ENCODE results near the gene GPI.

DNA sequence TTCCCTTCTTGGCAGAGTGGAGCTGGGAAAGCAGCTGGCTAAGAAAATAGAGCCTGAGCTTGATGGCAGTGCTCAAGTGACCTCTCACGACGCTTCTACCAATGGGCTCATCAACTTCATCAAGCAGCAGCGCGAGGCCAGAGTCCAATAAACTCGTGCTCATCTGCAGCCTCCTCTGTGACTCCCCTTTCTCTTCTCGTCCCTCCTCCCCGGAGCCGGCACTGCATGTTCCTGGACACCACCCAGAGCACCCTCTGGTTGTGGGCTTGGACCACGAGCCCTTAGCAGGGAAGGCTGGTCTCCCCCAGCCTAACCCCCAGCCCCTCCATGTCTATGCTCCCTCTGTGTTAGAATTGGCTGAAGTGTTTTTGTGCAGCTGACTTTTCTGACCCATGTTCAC lies 34.9 kb downstream of the GPI start:
- TF ChIP-seq, protein P1, sequence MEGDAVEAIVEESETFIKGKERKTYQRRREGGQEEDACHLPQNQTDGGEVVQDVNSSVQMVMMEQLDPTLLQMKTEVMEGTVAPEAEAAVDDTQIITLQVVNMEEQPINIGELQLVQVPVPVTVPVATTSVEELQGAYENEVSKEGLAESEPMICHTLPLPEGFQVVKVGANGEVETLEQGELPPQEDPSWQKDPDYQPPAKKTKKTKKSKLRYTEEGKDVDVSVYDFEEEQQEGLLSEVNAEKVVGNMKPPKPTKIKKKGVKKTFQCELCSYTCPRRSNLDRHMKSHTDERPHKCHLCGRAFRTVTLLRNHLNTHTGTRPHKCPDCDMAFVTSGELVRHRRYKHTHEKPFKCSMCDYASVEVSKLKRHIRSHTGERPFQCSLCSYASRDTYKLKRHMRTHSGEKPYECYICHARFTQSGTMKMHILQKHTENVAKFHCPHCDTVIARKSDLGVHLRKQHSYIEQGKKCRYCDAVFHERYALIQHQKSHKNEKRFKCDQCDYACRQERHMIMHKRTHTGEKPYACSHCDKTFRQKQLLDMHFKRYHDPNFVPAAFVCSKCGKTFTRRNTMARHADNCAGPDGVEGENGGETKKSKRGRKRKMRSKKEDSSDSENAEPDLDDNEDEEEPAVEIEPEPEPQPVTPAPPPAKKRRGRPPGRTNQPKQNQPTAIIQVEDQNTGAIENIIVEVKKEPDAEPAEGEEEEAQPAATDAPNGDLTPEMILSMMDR (IDR thresholded peaks at IDR 0.05; ENCODE audit: low read depth, low read length), result no peak
- no peak for TF ChIP-seq EZH2phosphoT487 (IDR thresholded peaks at IDR 0.05; ENCODE audit: low read depth)

Measured in OCI-LY3 (cell line).